ENCODE results near the gene CORO2B. TPM values are rescaled to one million over a fixed set of nuclear protein-coding genes. Genes with fewer than 3 reads are reported as not detected.

CORO2B gene
- total RNA-seq, 4 donors from 2014 or later = 1.3 to 3.3 (median 2.3) TPM

DNA sequence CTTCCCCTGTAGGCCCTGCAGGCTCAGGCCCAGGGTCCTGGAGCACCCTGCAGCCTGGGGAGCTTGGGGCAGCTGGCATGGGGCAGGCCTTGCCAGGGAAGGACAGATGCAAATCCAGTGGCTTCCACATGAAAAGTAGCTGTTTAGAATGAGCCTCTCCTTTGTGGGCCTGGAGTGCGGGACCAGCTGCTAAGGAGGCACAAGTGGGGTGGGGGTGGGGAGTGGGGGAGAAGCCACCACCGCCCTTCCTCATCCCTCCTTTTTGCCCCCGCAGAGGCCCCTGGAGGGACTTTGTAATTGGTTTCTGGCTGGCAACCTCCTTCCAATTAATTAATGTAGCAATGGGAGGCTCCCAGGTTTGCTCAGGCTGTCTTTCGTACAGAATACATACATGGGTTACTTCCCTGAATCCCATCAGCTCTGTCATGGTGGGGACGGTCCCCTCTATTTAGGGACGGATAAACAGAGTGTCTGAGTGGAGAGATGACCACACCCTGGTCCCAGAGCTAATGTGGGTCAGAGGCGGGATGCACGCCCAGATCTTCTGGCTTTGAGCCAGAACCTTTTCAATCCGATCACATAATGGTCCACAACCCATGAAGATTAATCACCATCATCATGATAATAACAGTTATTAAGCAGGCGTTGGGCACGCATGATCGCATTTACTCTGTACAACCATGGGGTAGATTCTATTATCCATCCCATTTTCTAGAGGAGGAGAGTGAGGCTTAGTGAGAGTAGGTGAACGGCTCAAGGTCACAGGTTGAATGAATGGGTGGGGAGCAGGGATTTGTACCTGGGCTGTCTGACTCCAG lies 6.2 kb downstream of the CORO2B start:
- no peak for TF ChIP-seq EP300 (IDR thresholded peaks at IDR 0.05)
- Histone ChIP-seq H3K9me3 (no peaks in the 10 kb centered on the region), H3K4me1 (peaks cover 18% of the 10 kb centered on the region), H3K4me3 (no peak overlapping the region), H3K27me3 (no peaks in the 10 kb centered on the region), H3K27ac (peak overlapping the region; percentile 28), H3K36me3 (no peaks in the 10 kb centered on the region)
- WGBS = 64% methylated on average over 13 of the region's 13 CpGs
- DNase-seq (ENCODE audit: low spot score in 2 of 2) = no peak

DNA sequence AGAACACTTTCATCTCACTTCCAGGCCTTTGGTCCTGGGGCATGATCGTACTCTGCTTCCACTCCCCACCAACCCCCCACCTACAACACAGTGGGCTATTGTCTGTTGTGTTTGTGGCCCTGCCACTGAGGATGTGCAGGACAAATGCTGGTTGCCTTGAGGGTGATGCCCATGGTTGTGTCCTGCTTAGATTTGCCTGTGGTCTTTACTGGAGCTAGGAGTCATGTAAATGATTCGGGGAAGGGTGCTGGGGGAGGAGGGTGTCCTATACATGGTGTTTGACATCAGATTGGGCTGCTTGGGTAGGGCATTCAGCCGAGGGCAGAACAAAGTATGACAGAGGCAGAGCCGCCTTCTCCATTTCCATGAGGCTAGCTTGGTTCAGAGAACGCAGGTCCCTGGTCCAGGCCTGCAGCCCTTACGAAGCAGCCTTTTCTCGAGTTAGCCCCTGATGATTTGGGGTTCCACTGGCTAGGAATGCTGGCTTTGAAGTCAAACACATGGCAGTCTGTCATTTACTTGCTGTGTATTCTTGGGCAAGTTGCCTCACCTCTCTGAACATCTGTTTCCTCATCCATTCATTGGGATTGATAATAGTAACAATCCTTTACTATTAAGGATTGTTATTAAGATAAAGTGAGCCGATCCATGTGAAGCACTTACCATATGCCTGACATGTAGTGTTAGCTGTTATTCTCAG lies 6.9 kb downstream of the CORO2B start:
- Histone ChIP-seq H3K27ac (no peak overlapping the region), H3K4me3 (no peak overlapping the region), H3K9me3 (no peaks in the 10 kb centered on the region), H3K4me1 (peaks cover 23% of the 10 kb centered on the region), H3K36me3 (no peaks in the 10 kb centered on the region), H3K27me3 (no peaks in the 10 kb centered on the region)
- TF ChIP-seq POLR2AphosphoS5 (IDR thresholded peaks at IDR 0.05) = no peak
- WGBS = 91% methylated on average over 8 of the region's 8 CpGs
- no peak for DNase-seq (ENCODE audit: low spot score in 2 of 2)

DNA sequence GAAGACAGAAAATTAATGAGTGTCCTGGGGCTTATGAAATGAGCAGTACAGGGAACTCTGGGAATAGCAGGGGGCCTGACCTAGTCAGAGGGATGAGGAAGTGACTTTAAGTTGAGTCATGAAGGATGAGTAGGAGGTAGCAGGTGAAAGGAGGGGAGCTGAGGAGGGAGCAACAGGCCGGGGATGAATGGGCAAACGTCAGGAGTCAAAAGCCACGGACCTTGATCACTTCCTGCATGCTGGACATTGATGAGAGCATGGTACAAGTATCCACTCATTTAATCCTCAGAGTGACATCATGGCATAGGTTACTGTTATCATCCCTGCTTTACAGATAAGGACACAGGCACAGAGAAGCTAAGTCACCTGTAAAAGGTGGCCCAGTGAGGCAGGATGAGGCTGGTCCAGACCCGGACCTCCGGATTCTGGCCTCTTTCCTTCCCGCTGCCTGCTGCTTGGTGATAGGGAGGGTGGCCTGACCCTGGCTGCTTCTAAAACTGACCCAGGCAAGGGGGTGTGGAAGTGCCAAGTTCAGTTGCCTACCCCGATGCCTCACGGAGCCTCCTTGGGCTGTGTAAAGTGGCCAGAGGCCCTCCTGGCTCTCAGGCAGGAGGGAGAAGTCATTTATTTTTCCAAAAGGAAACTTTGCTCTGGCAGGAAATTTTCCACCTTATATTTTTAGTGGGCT lies 7.6 kb downstream of the CORO2B start:
- peaks cover 23% of the 10 kb centered on the region for H3K4me1 ChIP-seq
- TF ChIP-seq EP300 (IDR thresholded peaks at IDR 0.05) (no peak), POLR2AphosphoS5 (IDR thresholded peaks at IDR 0.05) (no peak), POLR2A (IDR thresholded peaks at IDR 0.05) (no peak)
- TF ChIP-seq, protein P1, sequence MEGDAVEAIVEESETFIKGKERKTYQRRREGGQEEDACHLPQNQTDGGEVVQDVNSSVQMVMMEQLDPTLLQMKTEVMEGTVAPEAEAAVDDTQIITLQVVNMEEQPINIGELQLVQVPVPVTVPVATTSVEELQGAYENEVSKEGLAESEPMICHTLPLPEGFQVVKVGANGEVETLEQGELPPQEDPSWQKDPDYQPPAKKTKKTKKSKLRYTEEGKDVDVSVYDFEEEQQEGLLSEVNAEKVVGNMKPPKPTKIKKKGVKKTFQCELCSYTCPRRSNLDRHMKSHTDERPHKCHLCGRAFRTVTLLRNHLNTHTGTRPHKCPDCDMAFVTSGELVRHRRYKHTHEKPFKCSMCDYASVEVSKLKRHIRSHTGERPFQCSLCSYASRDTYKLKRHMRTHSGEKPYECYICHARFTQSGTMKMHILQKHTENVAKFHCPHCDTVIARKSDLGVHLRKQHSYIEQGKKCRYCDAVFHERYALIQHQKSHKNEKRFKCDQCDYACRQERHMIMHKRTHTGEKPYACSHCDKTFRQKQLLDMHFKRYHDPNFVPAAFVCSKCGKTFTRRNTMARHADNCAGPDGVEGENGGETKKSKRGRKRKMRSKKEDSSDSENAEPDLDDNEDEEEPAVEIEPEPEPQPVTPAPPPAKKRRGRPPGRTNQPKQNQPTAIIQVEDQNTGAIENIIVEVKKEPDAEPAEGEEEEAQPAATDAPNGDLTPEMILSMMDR (IDR thresholded peaks at IDR 0.05) = no peak
- WGBS = 75% methylated on average over 7 of the region's 8 CpGs
- H3K4me3 ChIP-seq = no peak overlapping the region
- peak in 1 of 2 donors; percentile 57 for DNase-seq (ENCODE audit: low spot score in 2 of 2)
- H3K36me3 ChIP-seq = no peaks in the 10 kb centered on the region
- no peaks in the 10 kb centered on the region for H3K9me3 ChIP-seq
- H3K27ac ChIP-seq = no peak overlapping the region
- no peaks in the 10 kb centered on the region for H3K27me3 ChIP-seq

DNA sequence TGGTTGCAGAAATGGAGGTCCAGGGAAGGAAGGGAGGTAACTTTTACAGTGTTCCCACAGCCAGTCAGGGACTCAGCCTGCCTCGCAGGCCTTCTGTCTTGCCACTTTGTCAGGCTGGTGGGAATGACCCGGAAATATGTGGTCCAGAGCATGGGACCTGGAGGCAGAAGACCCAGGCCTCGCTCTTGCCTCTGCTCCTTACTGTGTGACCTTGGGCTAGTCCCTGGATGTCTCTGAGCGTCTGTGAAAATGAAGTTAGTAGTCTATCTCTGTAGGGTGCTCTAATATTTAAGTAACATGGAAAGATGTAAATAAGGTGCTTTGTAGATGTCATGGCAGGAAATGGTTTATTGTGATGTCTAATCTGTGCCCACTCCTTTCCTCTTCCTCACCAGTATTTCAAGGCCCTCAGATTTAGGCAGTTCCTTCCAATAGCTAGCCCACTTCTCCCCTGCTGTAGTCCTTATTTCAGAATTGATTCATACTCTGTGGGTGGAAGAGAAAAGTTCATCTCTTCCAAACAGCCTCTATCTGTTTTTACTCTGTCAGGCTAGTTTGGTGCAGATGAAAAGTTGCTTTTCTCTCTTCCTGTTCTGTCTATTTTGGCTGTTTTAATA lies 9.1 kb downstream of the CORO2B start:
- no peaks in the 10 kb centered on the region for H3K9me3 ChIP-seq
- no peak overlapping the region for H3K27ac ChIP-seq
- DNase-seq (ENCODE audit: low spot score in 2 of 2) = no peak
- no peaks in the 10 kb centered on the region for H3K27me3 ChIP-seq
- no peak for TF ChIP-seq POLR2AphosphoS5 (IDR thresholded peaks at IDR 0.05)
- TF ChIP-seq, protein P1 (IDR thresholded peaks at IDR 0.05) = no peak
- TF ChIP-seq EP300 (IDR thresholded peaks at IDR 0.05) = no peak
- TF ChIP-seq POLR2A (IDR thresholded peaks at IDR 0.05) = no peak
- 95% methylated on average over 4 of the region's 4 CpGs for WGBS
- H3K36me3 ChIP-seq = no peaks in the 10 kb centered on the region
- no peak overlapping the region for H3K4me3 ChIP-seq
- H3K4me1 ChIP-seq = peaks cover 23% of the 10 kb centered on the region

DNA sequence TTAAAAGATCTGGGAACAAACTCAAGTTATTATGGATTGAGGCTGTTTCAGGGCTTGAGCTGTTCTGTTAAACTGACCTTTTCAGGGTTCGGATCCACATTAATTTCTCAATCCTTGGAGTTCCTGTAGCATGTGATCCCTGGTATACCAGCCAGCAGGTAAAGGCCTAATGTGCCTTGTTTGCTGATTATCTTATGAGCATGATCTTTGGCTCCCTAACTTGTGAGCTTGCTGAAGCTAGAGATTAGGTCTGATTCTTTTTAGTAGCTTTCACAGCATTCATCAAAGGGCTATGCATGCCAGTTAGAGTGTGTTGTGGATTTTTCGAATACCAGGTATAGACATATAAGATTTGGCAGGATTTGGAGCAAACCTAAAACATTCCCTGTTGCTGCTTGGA lies 10.3 kb downstream of the CORO2B start:
- Histone ChIP-seq H3K36me3 (no peaks in the 10 kb centered on the region), H3K4me3 (no peak overlapping the region), H3K27ac (no peak overlapping the region), H3K9me3 (no peaks in the 10 kb centered on the region), H3K27me3 (no peaks in the 10 kb centered on the region), H3K4me1 (peaks cover 22% of the 10 kb centered on the region)
- no peak for DNase-seq (ENCODE audit: low spot score in 2 of 2)
- TF ChIP-seq POLR2AphosphoS5 (IDR thresholded peaks at IDR 0.05) (no peak), EP300 (IDR thresholded peaks at IDR 0.05) (no peak)
- TF ChIP-seq, protein P1 (IDR thresholded peaks at IDR 0.05) = no peak
- WGBS = 89% methylated on average over 2 of the region's 2 CpGs
